PC-3 (cell line): ENCODE measurements around the gene GSTM3. TPM values are rescaled to one million over a fixed set of nuclear protein-coding genes. Genes with fewer than 3 reads are reported as not detected.

Source experiments
- ATAC-seq: fragments of 200-7000 bp; cut with Tn5 transposase; 2 replicates; pipeline ENCODE4 v1.9.1; 2020; ENCODE audit warnings: mild to moderate bottlenecking, moderate library complexity
- BruUV-seq: library from RNA; stranded (reverse); fragments of 400-500 nt; replicated peaks from 2 replicates; lab custom pipeline; 2021; lab: Mats Ljungman, UMichigan
- CTCF ChIA-PET: fragments of 300-600 bp; sonication (Branson Sonifier 250); formaldehyde crosslinking; loops from one replicate; lab custom pipeline; 2022; ENCODE audit warnings: antibody characterized with exemption; lab: Charles Lee
- POLR2A ChIA-PET: fragments of 300-600 bp; sonication (Branson Sonifier 250); formaldehyde crosslinking; loops from one replicate; lab custom pipeline; 2022; ENCODE audit warnings: antibody characterized with exemption; ENCODE audit not compliant: unreplicated experiment; lab: Charles Lee
- DNase-seq: peaks from one replicate; pipeline ENCODE4 v3.0.0-alpha.2; 2015
- H2AFZ ChIP-seq: fragments of 300-600 bp; sonication (generic); 2 replicates; pipeline ENCODE4 v1.6.0; 2016; ENCODE audit warnings: antibody characterized with exemption, low read length
- H3F3A ChIP-seq: fragments of 300-600 bp; sonication (generic); one replicate; pipeline ENCODE4 v1.6.0; 2017; ENCODE audit warnings: antibody characterized with exemption, low read length, control low read depth, mild to moderate bottlenecking; ENCODE audit not compliant: unreplicated experiment
- H3K27ac ChIP-seq: fragments of 300-600 bp; sonication (generic); 2 replicates; pipeline ENCODE4 v1.5.1; 2016; ENCODE audit warnings: mild to moderate bottlenecking, low read length
- H3K27me3 ChIP-seq: fragments of 300-600 bp; sonication (generic); 2 replicates; pipeline ENCODE4 v1.6.1; 2016; ENCODE audit warnings: low read length, mixed read lengths
- H3K36me3 ChIP-seq: fragments of 300-600 bp; sonication (generic); 2 replicates; pipeline ENCODE4 v1.6.1; 2016; ENCODE audit warnings: low read depth, mixed run types, low read length, mixed read lengths
- H3K4me1 ChIP-seq: fragments of 300-600 bp; sonication (generic); 2 replicates; pipeline ENCODE4 v1.5.1; 2016; ENCODE audit warnings: low read length; ENCODE audit not compliant: insufficient read depth
- H3K4me2 ChIP-seq: fragments of 300-600 bp; sonication (generic); 2 replicates; pipeline ENCODE4 v1.6.0; 2016; ENCODE audit warnings: low read length
- H3K4me3 ChIP-seq: fragments of 300-600 bp; sonication (generic); 2 replicates; pipeline ENCODE4 v1.5.1; 2016; ENCODE audit warnings: mild to moderate bottlenecking, low read length, mixed read lengths
- H3K79me2 ChIP-seq: fragments of 300-600 bp; sonication (generic); 2 replicates; pipeline ENCODE4 v1.6.1; 2017; ENCODE audit warnings: low read length, mixed read lengths
- H3K9ac ChIP-seq: fragments of 300-600 bp; sonication (generic); 2 replicates; pipeline ENCODE4 v1.6.0; 2016; ENCODE audit warnings: mild to moderate bottlenecking, low read length
- H3K9me2 ChIP-seq: fragments of 300-600 bp; sonication (generic); replicated peaks from 2 replicates; pipeline ENCODE4 v1.6.1; 2016; ENCODE audit warnings: mixed run types, low read length, mixed read lengths
- H3K9me3 ChIP-seq: fragments of 300-600 bp; sonication (generic); 2 replicates; pipeline ENCODE4 v1.6.1; 2016; ENCODE audit warnings: low read length, mixed read lengths
- H4K20me1 ChIP-seq: fragments of 300-600 bp; sonication (generic); 2 replicates; pipeline ENCODE4 v1.6.1; 2016; ENCODE audit warnings: low read length, mixed read lengths
- EZH2 ChIP-seq: fragments of 300-600 bp; sonication (generic); IDR thresholded peaks from one replicate; pipeline ENCODE4 v1.6.1; 2017; ENCODE audit warnings: antibody characterized with exemption, mild to moderate bottlenecking, low read length; ENCODE audit not compliant: unreplicated experiment
- EZH2phosphoT487 ChIP-seq: fragments of 300-600 bp; sonication (generic); IDR thresholded peaks from 2 replicates; pipeline ENCODE4 v1.6.1; 2018; ENCODE audit warnings: mild to moderate bottlenecking, antibody characterized with exemption, low read length, borderline replicate concordance
- intact Hi-C: fragments of 100-400 bp; cut with micrococcal nuclease; formaldehyde crosslinking; loops from 2 replicates; pipeline ENCODE4 v1.9.0; 2023
- total RNA-seq: library from RNA; depleted of rRNA; stranded (reverse); fragments of >200 nt; gene quantifications from 2 replicates; pipeline ENCODE4 v1.2.3, GENCODE V29; 2014
- TF ChIP-seq, protein P1 (sequence below): fragments of 300-600 bp; sonication (generic); conservative IDR thresholded peaks from 2 replicates; pipeline ENCODE4 v1.5.1; 2017; ENCODE audit warnings: antibody characterized with exemption, low read depth, mild to moderate bottlenecking, low read length

The GSTM3 gene
- total RNA-seq, 1 experiment from 2014 or later, result 76.6 TPM

DNA sequence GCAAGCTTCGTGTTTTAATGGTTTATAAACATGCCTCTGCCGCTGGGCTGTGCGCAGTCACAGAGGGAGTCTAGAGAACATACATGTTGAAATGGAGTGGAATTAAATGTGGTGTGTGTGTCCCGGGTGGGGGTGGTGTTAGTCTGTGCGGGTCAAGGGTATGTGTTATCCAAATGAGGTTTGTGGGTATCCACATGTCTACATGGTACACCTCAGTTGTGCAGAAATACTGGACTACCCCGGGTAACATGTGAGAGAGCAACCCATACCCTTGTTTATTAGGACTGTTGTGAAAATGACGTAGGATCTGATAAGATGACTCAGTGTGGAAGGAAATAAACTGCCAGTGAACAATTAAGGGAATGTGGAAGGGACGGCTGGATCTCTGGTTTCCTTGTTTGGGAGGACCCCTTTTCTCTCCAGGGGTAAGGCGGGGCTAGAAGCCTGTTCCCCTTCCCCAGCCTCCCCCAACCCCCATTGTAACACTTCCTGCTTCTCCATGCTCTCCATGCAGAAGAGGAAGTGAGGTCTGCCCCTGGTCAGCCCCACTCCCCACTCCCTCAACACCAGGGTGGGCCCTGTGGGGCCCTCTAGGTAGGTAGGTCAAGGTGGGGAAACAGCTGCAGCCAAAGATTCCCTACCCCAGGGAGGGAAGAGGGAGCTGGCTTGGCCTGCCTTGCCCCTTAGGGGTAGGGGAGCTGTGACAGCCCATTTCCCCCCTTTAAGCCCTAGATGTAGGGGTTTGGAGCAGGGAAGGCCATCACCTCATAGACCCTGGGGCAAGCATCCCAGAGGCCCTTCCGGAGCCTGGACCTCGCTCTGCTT, 22.2 kb upstream of the GSTM3 start:
- H3K27ac ChIP-seq, result no peak overlapping the region
- no peak overlapping the region; the same call in 1 of the 2 replicates for H3K9ac ChIP-seq
- CTCF ChIA-PET, result no interaction called here
- TF ChIP-seq EZH2phosphoT487 (no peak), EZH2 (no peak)
- TF ChIP-seq, protein P1, sequence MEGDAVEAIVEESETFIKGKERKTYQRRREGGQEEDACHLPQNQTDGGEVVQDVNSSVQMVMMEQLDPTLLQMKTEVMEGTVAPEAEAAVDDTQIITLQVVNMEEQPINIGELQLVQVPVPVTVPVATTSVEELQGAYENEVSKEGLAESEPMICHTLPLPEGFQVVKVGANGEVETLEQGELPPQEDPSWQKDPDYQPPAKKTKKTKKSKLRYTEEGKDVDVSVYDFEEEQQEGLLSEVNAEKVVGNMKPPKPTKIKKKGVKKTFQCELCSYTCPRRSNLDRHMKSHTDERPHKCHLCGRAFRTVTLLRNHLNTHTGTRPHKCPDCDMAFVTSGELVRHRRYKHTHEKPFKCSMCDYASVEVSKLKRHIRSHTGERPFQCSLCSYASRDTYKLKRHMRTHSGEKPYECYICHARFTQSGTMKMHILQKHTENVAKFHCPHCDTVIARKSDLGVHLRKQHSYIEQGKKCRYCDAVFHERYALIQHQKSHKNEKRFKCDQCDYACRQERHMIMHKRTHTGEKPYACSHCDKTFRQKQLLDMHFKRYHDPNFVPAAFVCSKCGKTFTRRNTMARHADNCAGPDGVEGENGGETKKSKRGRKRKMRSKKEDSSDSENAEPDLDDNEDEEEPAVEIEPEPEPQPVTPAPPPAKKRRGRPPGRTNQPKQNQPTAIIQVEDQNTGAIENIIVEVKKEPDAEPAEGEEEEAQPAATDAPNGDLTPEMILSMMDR, result no peak
- no TSS peak for BruUV-seq
- no peak overlapping the region for H3K4me3 ChIP-seq
- H4K20me1 ChIP-seq, result no peaks in the 10 kb centered on the region
- H3K4me2 ChIP-seq, result no peak overlapping the region
- H3K4me1 ChIP-seq, result peaks cover 10% of the 10 kb centered on the region
- DNase-seq (peak; percentile 53), ATAC-seq (peak; percentile 58)
- no peaks in the 10 kb centered on the region for H3K9me2 ChIP-seq
- no peaks in the 10 kb centered on the region for H3K9me3 ChIP-seq
- H3F3A ChIP-seq, result no peaks in the 10 kb centered on the region
- H3K79me2 ChIP-seq, result no peaks in the 10 kb centered on the region
- H3K27me3 ChIP-seq, result no peaks in the 10 kb centered on the region
- H2AFZ ChIP-seq, result no peak overlapping the region
- POLR2A ChIA-PET, result no interaction called here
- intact Hi-C loops, result no loop called here
- no peaks in the 10 kb centered on the region for H3K36me3 ChIP-seq

DNA sequence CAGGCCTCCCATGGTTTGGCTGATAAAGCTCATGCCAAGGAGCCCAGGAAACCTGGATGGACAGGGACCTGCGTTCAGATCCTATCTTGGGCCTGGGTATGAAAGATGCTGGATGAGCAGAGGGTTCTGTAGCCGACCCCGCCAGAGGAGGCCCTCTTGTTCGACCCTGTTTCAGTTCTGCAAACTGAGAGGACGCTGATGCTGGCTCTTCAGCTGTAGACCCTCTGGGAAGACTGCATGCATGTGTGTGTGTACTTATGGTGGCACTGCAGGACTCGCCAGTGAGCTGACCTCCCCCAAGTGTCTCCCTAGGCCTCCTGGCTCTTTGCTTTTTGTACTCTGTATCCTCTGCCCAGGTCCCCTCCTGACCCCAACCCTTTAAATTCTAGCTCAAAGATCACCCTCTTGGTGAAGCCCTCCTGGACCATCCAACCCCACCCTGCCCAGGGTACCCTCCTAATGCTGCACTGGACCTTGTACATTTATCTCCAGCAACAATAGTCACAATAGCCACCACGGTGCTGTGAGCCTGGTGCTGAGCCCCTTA, 21.3 kb upstream of the GSTM3 start:
- no TSS peak for BruUV-seq
- Histone ChIP-seq H3K9me2 (no peaks in the 10 kb centered on the region), H3F3A (no peaks in the 10 kb centered on the region), H3K4me1 (peaks cover 10% of the 10 kb centered on the region), H3K9ac (no peak overlapping the region), H3K79me2 (no peaks in the 10 kb centered on the region), H3K27ac (no peak overlapping the region), H3K4me2 (no peak overlapping the region), H3K27me3 (no peaks in the 10 kb centered on the region), H3K36me3 (no peaks in the 10 kb centered on the region), H3K9me3 (no peaks in the 10 kb centered on the region), H4K20me1 (no peaks in the 10 kb centered on the region), H2AFZ (no peak overlapping the region), H3K4me3 (no peak overlapping the region)
- DNase-seq, result no peak
- ATAC-seq, result no peak
- TF ChIP-seq, protein P1, result no peak
- no peak for TF ChIP-seq EZH2phosphoT487
- TF ChIP-seq EZH2, result no peak
- ChIA-PET POLR2A (no interaction called here), CTCF (no interaction called here)
- intact Hi-C loops, result no loop called here
